UCSD-AML1 (cell line): ENCODE results near the gene VPS36.
A peak's percentile ranks its signal among the peaks of the same experiment; 100 is the strongest.
"Not testable (repeated sequence)": the region's sequence is repeated elsewhere in the genome, so short reads cannot be mapped to it uniquely, and the experiment has no call there.

Experiments used
- DNase-seq: peaks from one replicate; lab custom pipeline; 2025; ENCODE audit not compliant: unreplicated experiment; lab: John Stamatoyannopoulos, UW

Gene VPS36, protein sequence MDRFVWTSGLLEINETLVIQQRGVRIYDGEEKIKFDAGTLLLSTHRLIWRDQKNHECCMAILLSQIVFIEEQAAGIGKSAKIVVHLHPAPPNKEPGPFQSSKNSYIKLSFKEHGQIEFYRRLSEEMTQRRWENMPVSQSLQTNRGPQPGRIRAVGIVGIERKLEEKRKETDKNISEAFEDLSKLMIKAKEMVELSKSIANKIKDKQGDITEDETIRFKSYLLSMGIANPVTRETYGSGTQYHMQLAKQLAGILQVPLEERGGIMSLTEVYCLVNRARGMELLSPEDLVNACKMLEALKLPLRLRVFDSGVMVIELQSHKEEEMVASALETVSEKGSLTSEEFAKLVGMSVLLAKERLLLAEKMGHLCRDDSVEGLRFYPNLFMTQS

DNA sequence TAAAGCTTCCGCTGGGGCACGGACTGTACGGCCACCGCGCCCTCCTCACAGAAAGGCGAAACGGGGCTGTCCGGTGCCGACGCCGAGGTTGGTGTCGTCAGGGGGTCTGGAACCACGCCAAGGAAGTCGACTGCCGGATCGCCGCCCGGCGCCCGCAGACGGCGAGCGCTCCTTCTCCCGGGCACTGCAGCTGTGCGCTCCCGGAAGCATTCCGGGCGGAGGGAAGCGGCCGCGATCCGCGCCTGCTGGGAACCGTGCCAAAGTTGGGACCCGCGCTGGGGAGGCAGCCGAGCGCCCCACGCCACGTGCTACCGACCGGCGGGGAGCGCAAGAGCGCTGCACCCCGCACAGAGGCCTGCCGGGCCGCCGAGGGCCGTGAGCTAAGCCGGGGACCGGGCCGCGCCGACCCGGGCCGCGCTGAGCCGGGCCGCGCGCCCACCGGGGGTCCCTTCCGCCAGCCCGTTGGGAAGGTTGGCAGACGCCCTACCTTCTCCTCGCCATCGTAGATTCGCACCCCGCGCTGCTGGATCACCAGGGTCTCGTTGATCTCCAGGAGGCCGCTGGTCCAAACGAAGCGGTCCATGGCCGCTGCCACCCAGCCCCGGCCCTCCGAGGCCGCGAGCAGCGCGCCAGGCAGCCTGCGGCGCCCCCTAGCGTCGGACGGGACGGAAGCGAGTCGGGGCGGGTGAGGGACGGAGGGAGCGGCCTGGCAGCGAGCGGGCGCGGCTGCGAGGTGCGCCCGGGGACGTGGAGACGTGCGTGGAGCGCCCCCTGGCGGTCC, at the start of gene VPS36:
Gene VPS36 (minus strand): TSS at position 623 of the 781 bp plus-strand sequence. CDS start 40 bp downstream, at position 583.
- DNase-seq: peak; percentile 98

DNA sequence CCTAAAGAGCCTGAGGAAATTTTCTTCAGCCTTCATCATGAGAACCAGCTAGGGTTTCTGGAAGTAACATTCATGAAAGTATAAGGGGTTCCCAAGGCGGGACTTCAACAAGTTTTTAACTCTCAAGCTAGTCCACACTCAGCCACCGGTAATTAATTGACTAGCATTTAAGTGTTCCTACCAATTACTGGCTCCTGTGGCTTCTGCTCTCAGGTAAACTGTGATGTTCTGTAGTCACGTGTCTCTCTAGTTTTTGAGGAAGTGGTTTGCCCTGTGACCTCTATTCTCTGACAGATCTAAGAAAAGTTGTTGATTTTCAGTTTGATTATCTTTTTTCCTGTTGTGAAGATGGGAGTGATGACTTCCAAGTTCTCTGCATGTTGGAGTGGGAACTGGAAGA, 47.5 kb upstream of the VPS36 start:
- DNase-seq: not testable (repeated sequence)

DNA sequence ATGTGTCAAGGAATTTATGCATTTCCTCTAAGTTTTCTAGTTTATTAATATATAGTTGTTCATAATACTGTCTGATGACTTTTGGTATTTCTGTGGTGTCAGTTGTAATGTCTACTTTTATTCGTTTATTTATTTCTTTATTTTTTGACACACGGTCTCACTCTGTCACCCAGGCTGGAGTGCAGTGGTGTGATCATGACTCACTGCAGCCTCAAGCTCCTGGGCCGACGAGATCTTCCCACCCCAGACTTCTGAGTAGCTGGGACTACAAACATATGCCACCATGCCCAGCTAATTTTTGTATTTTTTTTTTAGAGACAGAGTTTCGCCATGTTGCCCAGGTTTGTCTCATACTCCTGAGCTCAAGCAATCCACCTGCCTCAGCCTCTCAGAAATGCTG, 43.8 kb upstream of the VPS36 start:
- not testable (repeated sequence) for DNase-seq

DNA sequence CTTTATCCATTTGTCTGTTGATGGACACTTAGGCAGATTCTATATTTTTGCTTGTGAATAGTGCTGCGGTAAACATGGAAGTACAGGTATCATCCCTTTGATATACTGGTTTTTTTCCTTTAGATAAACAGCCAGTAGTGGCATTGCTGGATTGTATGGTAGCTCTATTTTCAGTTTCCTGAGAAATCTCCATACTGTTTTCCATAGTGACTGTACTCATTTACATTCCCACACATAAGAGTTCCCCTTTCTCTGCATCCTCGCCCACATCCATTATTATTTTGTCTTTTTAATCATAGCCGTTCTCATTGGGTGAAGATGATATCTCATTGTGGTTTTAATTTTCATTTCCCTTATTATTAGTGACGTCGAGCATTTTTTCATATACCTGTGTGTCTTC, 40.6 kb upstream of the VPS36 start:
- not testable (repeated sequence) for DNase-seq

DNA sequence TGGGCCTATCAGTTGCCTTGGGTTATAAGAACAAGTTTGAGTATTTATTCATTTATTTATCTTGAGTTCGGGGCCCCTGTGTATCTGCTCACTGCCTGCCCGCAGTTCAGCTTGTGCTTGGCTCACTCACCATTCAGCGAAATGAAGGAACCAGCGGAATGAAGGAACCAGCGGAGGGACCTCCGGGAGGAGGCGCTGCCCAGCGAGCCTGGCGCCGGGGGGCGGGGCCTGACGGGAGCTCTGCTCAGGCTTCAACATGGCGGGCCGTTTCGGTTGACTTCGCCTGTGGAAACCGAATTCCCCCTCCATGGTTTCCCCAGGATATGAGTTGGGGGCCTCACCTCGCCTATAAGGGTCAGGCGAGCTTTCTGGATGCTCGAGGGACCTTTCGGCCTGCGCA, 38.3 kb upstream of the VPS36 start:
- DNase-seq: not testable (repeated sequence)

DNA sequence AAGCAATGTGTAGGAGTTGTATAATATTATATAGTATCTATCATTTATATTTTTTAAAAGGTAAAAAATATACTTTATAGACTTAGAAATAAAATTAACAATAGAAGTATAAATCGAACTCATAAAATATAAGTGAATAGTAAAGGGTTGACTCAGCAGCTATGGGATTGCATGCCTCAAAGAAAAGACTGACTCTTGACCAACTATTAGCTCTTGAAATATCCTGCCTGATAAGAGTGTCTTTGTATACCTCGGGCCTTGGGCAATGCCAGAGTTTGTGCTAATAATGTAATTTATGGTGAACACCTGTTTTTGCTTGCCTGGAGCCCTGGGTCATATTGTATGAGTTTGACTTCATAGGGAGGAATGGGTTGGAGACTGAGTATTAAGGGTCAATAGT, 36.6 kb upstream of the VPS36 start:
- DNase-seq: not testable (repeated sequence)

DNA sequence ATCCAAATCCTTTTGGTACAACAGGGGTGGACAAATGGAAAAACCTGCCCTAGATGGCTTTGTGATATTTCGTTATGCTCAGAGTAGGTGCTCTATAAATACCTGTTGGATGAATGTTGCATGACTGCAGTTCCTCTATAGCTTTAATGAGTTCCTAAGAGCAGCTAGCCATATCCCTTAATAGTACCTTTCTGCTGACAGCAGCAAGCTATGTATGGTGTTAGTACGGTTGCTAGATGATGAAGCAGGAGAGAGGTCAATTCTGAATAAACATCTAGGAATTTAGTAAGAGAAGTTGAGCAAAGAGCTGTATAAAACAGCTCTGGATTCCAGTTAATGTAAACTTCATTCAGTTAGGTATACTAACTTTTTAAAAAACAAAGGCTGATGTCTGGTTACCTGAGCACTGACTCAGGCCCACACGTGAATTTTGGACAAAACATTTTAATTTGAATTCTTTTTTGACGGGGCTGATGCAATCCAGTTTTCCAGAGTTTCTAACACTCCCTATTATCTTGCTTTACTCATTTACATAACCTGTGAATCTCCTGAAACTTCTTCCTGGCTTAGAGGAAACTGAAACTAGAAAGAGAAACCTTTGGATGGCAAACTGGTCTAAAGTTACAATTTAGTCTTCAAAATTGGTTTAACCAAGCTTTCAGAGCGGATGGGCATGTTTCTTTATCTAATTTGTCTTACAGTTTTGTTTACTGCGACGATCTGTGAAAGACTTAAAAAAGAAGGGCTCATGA, 30.4 kb upstream of the VPS36 start:
- DNase-seq: not testable (repeated sequence)

DNA sequence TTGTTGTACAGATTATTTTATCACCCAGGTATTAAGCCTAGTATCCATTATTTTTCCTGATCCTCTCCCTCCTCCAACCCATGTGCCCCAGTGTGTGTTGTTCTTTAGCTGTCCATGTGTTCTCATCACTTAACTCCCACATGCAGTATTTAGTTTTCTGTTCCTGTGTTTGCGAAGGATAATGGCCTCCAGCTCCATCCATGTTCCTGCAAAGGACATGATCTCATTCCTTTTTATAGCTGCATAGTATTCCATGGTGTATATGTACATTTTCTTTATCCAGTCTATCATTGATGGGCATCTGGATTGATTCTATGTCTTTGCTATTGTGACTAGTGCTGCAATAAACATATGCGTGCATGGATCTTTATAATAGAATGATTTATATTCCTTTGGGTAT, 18.1 kb upstream of the VPS36 start:
- DNase-seq: not testable (repeated sequence)

DNA sequence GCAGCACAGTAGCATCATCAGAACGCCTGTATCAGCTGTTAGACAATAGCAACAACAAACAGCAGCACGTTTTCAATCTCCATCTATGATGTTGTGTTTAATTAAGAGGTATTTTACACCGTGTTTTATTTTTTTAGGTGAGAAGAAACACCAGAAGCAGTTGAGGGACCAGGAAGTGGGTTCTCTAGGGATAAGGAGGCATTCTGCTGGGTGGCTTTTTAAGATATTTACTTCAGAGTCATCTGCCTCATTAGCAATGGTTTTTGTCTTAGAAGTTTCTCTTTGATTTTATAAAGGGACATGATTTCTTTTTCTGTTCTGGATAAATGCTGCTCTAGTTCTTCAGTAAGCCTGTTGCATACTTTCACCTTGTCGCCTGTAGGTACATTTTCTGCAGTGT, 13.1 kb upstream of the VPS36 start:
- DNase-seq: no peak

DNA sequence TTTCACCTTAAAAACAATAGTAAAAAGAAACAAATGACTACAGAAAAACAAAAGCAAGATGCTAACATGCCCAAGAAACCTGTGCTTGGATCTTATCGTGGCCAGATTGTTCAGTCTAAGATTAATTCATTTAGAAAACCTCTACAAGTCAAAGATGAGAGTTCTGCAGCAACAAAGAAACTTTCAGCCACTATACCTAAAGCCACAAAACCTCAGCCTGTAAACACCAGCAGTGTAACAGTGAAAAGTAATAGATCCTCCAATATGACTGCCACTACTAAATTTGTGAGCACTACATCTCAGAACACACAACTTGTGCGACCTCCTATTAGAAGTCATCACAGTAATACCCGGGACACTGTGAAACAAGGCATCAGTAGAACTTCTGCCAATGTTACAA, 10.8 kb upstream of the VPS36 start:
- DNase-seq: no peak

DNA sequence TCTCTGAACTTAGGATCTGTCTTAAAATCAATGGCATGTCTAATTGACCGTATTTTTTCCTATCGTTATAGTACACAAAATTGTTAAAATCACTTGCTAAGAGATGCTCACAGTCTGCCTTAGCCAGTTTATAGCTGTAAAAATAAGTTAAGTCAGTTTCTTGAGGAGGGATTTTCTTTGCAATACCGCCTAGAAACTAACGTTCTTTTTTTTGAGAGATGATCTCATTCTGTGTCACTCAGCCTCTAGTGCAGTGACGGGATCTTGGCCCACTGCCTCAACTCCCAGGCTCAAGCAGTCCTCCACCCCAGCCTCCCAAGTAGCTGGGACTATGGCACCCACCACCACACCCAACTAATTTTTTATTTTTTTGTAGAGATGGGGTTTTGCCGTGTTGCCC, 9.2 kb upstream of the VPS36 start:
- no peak for DNase-seq

DNA sequence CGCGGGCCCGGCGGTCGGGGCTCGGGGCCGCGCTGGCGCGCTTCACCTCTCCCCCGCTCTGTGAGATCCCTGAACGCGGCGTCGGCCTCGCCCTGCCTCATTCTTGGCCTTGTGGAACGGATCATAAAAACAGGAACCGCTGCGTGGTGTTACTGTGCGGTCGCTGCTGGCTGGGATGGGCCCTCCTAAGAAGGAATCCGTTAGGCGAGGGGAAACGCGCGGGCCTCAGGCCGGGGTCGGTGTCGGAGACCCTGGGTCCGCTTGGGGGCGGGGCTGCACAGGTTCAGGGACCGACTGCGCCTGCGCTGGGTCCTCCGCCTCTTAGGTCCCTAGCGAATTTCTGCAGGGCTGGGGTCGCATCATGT, 5.2 kb upstream of the VPS36 start:
- peak; percentile 87 for DNase-seq

DNA sequence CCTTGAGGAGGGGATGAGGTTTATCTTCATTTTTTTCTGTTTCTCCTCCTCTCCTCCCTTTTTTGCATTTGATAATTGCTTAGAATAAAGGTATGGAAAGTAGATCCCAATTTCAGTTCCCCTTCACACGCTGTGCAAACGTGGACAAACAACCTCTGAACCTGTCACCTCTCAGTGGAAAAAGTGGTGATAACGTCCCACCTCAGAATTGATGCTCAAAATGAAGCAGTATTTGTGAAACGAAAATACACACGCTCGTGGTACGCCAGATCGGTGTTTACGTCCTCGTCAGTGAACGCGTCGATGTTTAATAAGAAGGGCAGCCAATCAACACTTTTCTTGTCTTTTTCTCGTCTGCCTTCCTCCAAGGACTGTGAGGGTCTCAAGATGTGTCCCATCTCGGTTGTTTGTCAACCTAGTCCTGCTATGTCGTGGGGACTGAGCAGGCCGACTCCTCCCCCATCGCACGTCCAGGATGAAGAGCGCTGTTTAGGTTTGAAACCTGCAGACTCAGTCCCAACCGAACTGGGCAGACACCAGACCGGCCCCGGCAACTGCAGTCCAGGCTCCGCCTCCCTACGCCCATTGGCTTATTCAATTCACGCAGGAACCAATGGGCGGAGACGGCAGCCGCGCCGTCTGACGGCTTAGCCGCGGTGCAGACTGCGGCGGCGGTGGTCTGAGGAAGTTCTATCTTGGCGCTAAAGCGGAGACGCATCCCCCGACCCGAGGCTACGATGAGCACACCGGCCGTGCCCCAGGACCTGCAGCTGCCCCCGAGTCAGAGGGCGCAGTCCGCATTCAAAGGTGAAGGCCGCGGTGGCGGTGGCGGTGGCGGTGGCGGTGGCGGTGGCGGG, 4.6 kb upstream of the VPS36 start, which contains the start of gene CKAP2:
Gene CKAP2 (plus strand): TSS at position 659 of the 857 bp plus-strand sequence. CDS start 79 bp downstream, at position 738.
- DNase-seq: peak; percentile 94

DNA sequence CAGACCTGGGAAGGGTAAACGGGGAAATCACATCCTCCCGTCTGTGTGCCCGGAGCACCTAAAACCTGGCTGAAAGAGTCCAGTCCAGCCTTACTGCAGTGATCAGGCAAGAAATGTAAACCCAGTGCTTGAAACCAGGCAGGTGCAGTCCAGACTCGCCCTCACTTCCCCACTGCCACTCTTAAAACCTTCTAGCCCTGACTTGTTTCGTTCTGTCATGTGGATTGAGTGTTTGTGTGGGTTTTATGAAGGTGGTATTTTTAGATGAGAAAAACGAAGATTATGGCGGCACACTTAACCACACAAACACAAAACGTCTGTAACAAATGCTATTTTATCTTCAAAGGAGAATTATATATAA, 4.0 kb upstream of the VPS36 start:
- peak; percentile 35 for DNase-seq

DNA sequence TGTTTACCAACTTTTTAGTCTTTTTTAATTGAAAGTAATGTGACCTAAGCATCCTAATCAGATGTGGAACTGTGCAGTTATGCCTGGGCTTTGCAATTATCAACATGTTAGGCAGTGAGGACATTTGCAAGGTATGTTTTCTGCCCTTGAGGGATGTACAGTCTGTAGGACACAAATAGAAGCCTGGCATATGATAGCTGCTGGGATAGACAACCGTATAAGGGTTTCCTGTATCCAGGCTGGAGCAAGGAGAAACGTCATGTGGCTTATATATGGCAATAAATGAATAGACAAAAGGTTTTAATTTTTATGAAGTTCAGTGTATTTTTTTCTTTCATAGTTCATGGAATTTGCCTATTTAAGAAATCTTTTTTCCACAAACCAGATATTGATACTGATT, 2.0 kb upstream of the VPS36 start:
- DNase-seq: no peak

DNA sequence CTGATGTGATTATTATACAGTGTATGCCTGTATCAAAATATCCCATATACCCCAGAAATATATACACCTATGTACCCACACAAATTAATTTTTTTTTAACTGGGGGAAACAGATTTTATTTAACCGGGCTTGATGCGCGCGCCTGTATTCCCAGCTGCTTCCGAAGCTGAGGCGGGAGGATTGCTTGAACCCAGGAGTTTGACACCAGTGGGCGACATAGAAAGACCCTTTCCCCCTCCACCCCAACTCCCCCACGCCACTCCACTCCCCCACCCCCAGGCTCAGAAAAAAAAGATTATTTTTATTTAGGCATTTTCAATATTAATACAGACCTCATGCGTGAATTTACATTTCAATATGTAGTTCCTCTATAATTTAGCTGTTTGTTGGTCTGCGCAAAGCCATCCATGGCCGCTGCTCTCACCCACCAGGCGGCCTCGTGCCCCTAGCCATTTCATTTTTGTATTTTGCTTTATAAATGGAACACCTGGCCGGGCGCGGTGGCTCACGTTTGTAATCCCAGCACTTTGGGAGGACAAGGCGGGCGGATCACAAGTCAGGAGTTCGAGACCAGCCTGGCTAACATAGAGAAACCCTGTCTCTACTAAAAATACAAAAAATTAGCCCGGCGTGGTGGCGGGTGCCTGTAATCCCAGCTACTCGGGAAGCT, 836 bp upstream of the VPS36 start:
- DNase-seq: no peak

DNA sequence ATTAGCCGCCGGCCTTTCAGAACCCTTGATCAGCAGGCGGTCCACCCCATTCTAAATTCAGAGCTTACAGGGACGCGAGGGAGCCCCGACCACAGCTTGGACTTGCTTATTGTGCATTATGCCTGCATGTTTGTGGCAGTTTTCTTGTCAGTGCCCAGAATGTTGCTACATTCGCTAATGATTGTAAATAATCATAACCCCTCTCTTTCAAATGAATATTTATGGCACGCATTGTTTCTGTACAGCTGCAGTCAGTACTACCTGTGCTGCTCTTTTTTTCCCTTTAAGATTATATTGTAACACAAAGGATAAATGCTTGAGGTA, 321 bp upstream of the VPS36 start:
- DNase-seq: no peak

DNA sequence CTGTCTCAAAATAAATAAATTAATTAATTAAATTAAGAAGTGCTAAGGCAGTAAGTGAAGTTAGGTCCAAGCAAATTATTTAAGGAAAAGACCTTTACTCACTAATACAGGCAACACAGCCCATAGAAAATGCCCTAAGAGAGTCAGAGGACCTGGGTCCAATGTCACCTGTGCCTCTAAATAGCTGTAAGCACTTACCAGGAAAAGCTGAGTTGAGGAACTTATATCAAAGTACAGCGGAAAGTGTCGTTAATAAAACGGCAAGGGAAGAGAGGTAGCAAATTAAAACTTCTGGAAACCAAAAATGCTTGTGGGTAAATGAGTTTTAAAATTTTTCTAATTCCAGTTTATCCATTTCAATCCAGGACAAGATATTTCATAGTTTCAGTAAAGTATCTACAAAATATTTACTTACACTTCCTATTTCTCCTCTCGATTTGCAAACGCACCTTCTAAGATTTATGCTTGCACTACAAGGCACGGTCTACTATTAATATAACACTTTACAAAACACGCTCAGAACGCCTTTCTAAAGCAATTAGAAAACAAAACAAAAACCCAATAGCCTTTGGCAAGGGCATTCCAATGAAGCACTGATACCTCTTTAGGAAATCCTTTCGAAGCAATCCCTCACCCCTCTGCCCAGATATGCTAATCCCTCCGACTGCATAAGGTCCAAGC, 963 bp downstream of the VPS36 start:
- no peak for DNase-seq

DNA sequence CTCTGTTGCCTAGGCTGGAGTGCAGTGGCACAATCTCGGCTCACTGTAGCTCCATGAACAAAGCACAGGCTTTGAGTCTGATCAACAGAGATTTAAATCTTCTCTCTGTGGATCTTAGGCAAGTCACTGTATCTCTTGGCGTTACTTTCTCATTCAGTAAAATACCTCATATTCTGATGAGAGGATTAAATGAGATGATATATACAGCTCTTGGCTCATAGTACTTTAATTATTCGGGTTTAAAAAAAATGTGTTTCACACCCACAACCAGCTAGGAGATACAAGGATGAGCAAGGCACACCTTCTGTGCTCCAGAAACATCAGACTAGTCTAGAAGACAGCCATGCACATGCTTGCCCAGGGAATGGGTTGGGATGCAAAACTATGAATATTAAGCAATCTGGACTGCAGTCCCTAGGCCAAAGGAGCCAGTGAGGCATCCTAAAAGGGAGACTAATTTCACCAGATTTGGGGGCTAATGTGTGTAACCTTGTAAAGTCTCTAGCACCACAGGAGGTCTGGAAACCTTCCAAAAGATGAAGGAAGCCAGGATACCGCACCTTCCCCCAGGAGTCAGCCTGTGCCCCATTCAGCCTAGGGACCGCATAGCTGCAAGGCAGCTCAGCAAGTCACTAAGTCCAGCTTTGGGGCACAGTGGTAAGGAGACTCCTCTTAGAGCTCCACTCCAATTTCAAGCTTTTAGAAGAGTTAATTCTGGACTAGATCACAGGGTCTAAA, 2.5 kb downstream of the VPS36 start:
- DNase-seq: no peak
